ENCODE data around the gene CSRNP2.
A peak's percentile ranks its signal among the peaks of the same experiment; 100 is the strongest.

Gene CSRNP2

GRCh38 chr12:51048661-51049251, 34.6 kb downstream of the CSRNP2 start:
- peak overlapping the region; percentile 65 for H3K4me3 ChIP-seq (ENCODE audit: low read depth, low read length)
- TF ChIP-seq CTCF (IDR thresholded peaks at IDR 0.05; ENCODE audit: borderline replicate concordance, insufficient read depth, low read depth, low read length): no peak

DNA sequence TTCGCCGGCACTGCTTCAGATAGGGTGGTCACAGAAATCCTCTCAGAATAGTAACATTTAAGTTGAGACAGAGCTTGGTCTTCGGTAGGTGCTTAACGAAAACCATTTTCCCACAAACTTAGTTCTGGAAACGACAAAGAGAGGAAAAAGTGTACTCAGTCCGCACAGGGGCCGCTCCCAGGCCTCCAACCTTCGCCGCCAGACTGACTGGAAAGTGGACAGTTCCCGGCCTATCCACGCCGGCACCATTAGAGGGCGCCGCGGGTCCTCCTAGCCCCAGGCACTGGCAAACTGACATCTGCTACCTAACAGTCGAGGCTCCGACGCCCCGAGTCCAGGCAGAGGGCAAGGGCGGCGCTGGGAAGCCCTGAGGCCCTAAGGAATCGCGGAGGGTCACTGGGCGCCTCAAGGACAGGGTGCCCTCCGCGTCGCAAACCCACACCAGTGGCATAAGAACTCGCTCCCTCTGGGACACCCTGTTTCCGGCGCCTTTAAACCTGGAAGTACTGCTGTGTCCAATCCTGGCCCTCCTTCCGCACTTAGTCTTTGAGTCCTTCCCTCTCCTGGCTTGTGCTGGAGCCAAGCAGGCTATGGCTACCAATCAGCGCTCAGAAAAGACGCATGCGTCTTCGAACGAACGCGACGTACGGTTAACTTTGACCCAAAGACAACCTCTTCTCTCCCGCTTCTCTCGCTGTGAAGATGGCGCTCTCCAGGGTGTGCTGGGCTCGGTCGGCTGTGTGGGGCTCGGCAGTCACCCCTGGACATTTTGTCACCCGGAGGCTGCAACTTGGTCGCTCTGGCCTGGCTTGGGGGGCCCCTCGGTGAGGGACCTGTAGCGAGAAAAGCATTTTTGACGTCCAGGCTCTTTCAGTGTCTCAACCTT, 35.5 kb downstream of the CSRNP2 start, which contains the start of gene LETMD1:
LETMD1 (plus strand) TSS at position 673 of the 886 bp plus-strand sequence; CDS start at position 703, 30 bp downstream.
- TF ChIP-seq CTCF (IDR thresholded peaks at IDR 0.05; ENCODE audit: borderline replicate concordance, insufficient read depth, low read depth, low read length): peak; percentile 94
- peak within 1 kb of the TSS; percentile 65 for H3K4me3 ChIP-seq (ENCODE audit: low read depth, low read length)

- no peak overlapping the region for H3K4me3 ChIP-seq (ENCODE audit: low read depth, low read length)
- no peak for TF ChIP-seq CTCF (IDR thresholded peaks at IDR 0.05; ENCODE audit: borderline replicate concordance, insufficient read depth, low read depth, low read length)
These were observed 47.1 kb downstream of the CSRNP2 start for GRCh38 chr12:51036279-51036678.

DNA sequence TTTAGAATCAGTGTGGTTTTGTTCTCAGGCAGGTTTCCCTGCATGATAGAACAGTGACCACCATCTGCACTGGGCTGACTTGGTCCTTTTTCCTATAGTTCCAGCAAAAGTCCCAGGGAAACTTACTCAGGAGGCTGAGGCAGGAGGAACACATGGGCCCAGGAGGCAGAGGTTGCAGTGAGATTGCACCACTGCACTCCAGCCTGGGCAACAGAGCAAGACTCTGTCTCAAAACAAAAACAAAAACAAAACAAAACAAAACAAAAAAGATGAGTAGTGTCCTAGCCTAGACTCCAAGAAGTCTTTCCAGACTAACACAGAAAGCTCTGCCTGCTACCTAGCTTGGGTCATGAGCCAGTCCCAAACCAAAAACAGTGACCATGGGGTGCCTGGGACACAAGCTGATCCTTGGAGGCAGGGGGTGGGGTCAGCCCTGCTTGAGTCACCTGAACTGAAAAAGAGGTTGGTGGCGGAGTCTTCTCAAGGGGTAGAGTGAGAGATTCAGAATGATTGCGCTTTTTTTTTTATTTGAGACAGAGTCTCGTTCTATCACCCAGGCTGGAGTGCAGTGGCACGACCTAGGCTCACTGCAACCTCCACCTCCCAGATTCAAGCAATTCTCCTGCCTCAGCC, 49.8 kb downstream of the CSRNP2 start:
- no peak overlapping the region for H3K4me3 ChIP-seq (ENCODE audit: low read depth, low read length)
- TF ChIP-seq CTCF (IDR thresholded peaks at IDR 0.05; ENCODE audit: borderline replicate concordance, insufficient read depth, low read depth, low read length): no peak

GRCh38 chr12:51033048-51033447, 50.3 kb downstream of the CSRNP2 start:
- no peak overlapping the region for H3K4me3 ChIP-seq (ENCODE audit: low read depth, low read length)
- no peak for TF ChIP-seq CTCF (IDR thresholded peaks at IDR 0.05; ENCODE audit: borderline replicate concordance, insufficient read depth, low read depth, low read length)

DNA sequence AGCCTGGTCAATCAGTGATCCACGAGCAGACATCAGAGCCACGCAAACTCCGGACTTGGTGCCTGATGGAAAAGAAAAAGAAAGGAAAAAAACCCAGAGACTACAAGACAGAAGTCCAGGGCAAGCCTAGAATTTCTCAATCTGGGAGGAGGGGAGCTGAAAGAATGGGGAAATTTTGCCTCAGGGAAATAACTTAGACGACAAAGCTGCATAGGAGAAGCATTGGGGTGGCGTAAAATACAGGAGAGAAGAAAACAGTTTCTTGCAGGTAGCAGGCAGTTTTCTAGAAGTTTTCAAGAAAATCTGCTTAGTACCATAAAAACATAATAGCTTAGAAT, 54.6 kb downstream of the CSRNP2 start:
- TF ChIP-seq CTCF (IDR thresholded peaks at IDR 0.05; ENCODE audit: borderline replicate concordance, insufficient read depth, low read depth, low read length): no peak

More for the DNA sequence above, 54.6 kb downstream of the CSRNP2 start:
- H3K4me3 ChIP-seq (ENCODE audit: low read depth, low read length): no peak overlapping the region
